MM.1S (cell line): Measurements from ENCODE around the gene PPP2CA.

Experiments
- EZH2phosphoT487 ChIP-seq: fragments of 300-600 bp; sonication (generic); IDR thresholded peaks from 2 replicates; pipeline ENCODE4 v1.6.1; 2018; ENCODE audit warnings: antibody characterized with exemption, low read length
- TF ChIP-seq, protein P1 (sequence below): fragments of 300-600 bp; sonication (generic); IDR thresholded peaks from 2 replicates; pipeline ENCODE4 v1.5.1; 2016; ENCODE audit warnings: antibody characterized with exemption, low read length, mixed read lengths

DNA sequence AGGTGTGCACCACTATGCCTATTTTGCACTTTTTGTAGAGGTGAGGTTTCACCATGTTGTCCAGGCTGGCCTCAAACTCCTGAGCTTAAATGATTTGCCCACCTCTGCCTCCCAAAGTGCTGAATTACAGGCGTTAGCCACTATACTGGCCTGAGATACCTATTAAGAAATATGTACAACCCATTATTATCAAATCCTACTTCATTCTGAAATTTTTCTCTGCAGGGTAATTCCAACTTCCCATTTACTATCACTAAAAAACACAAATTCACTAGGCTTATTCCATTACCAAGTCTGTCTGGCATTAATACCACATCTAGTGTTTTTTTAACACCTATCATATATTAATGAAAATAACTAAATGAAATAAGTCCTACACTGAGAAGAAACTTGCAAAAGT is 18.2 kb downstream of the PPP2CA start:
- TF ChIP-seq, protein P1, sequence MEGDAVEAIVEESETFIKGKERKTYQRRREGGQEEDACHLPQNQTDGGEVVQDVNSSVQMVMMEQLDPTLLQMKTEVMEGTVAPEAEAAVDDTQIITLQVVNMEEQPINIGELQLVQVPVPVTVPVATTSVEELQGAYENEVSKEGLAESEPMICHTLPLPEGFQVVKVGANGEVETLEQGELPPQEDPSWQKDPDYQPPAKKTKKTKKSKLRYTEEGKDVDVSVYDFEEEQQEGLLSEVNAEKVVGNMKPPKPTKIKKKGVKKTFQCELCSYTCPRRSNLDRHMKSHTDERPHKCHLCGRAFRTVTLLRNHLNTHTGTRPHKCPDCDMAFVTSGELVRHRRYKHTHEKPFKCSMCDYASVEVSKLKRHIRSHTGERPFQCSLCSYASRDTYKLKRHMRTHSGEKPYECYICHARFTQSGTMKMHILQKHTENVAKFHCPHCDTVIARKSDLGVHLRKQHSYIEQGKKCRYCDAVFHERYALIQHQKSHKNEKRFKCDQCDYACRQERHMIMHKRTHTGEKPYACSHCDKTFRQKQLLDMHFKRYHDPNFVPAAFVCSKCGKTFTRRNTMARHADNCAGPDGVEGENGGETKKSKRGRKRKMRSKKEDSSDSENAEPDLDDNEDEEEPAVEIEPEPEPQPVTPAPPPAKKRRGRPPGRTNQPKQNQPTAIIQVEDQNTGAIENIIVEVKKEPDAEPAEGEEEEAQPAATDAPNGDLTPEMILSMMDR = no peak
- TF ChIP-seq EZH2phosphoT487 = no peak
